ENCODE data around the gene FOXF2. TPM values are rescaled to one million over a fixed set of nuclear protein-coding genes. Genes with fewer than 3 reads are reported as not detected.
"Not testable (repeated sequence)": the region's sequence is repeated elsewhere in the genome, so short reads cannot be mapped to it uniquely, and the experiment has no call there.

FOXF2 gene
- polyA plus RNA-seq (2012; ENCODE audit: insufficient read depth, insufficient read length) = not detected

GRCh38 chr6:1389369-1390132 lies at the start of gene FOXF2:
FOXF2 (plus strand) TSS chr6:1389576; CDS start chr6:1389948, 372 bp downstream.
- DNase-seq (ENCODE audit: low read depth, low spot score) = no peak
- H3K4me3 ChIP-seq (ENCODE audit: low read length) = no peak within 1 kb of the TSS

GRCh38 chr6:1346101-1346500 lies 43.3 kb upstream of the FOXF2 start:
- H3K4me3 ChIP-seq (ENCODE audit: low read length) = no peak overlapping the region
- no peak for DNase-seq (ENCODE audit: low read depth, low spot score)

- no peak for DNase-seq (ENCODE audit: low read depth, low spot score)
- no peak overlapping the region for H3K4me3 ChIP-seq (ENCODE audit: low read length)
These were observed 42.8 kb upstream of the FOXF2 start for GRCh38 chr6:1346558-1347091.

GRCh38 chr6:1347161-1347560 lies 42.2 kb upstream of the FOXF2 start:
- H3K4me3 ChIP-seq (ENCODE audit: low read length) = no peak overlapping the region
- peak; percentile 37 for DNase-seq (ENCODE audit: low read depth, low spot score)

GRCh38 chr6:1348675-1349074 lies 40.7 kb upstream of the FOXF2 start:
- DNase-seq (ENCODE audit: low read depth, low spot score) = no peak
- no peak overlapping the region for H3K4me3 ChIP-seq (ENCODE audit: low read length)

GRCh38 chr6:1349655-1350054 lies 39.7 kb upstream of the FOXF2 start:
- no peak overlapping the region for H3K4me3 ChIP-seq (ENCODE audit: low read length)
- no peak for DNase-seq (ENCODE audit: low read depth, low spot score)

- no peak for DNase-seq (ENCODE audit: low read depth, low spot score)
- H3K4me3 ChIP-seq (ENCODE audit: low read length) = no peak overlapping the region
These were observed 37.9 kb upstream of the FOXF2 start for GRCh38 chr6:1351381-1352008.

- H3K4me3 ChIP-seq (ENCODE audit: low read length); DNase-seq (ENCODE audit: low read depth, low spot score): not testable (repeated sequence)
These were observed 34.3 kb upstream of the FOXF2 start for GRCh38 chr6:1355068-1355467.

GRCh38 chr6:1361717-1362116 lies 27.7 kb upstream of the FOXF2 start:
- DNase-seq (ENCODE audit: low read depth, low spot score); H3K4me3 ChIP-seq (ENCODE audit: low read length): not testable (repeated sequence)

GRCh38 chr6:1362643-1363042 lies 26.7 kb upstream of the FOXF2 start:
- DNase-seq (ENCODE audit: low read depth, low spot score) = no peak
- no peak overlapping the region for H3K4me3 ChIP-seq (ENCODE audit: low read length)

- DNase-seq (ENCODE audit: low read depth, low spot score) = no peak
These were observed 26.1 kb upstream of the FOXF2 start for GRCh38 chr6:1363298-1363697.

GRCh38 chr6:1363729-1364572 lies 25.4 kb upstream of the FOXF2 start:
- DNase-seq (ENCODE audit: low read depth, low spot score) = no peak

More at GRCh38 chr6:1363298-1363697, 26.1 kb upstream of the FOXF2 start:
- no peak overlapping the region for H3K4me3 ChIP-seq (ENCODE audit: low read length)

GRCh38 chr6:1364791-1365190 lies 24.6 kb upstream of the FOXF2 start:
- H3K4me3 ChIP-seq (ENCODE audit: low read length) = no peak overlapping the region
- DNase-seq (ENCODE audit: low read depth, low spot score) = no peak

More at GRCh38 chr6:1363729-1364572, 25.4 kb upstream of the FOXF2 start:
- no peak overlapping the region for H3K4me3 ChIP-seq (ENCODE audit: low read length)

- no peak for DNase-seq (ENCODE audit: low read depth, low spot score)
- H3K4me3 ChIP-seq (ENCODE audit: low read length) = no peak overlapping the region
These were observed 23.7 kb upstream of the FOXF2 start for GRCh38 chr6:1365686-1366085.

- H3K4me3 ChIP-seq (ENCODE audit: low read length) = no peak overlapping the region
- no peak for DNase-seq (ENCODE audit: low read depth, low spot score)
These were observed 21.6 kb upstream of the FOXF2 start for GRCh38 chr6:1367771-1368170.

- no peak for DNase-seq (ENCODE audit: low read depth, low spot score)
- H3K4me3 ChIP-seq (ENCODE audit: low read length) = no peak overlapping the region
These were observed 20.4 kb upstream of the FOXF2 start for GRCh38 chr6:1368940-1369339.

- H3K4me3 ChIP-seq (ENCODE audit: low read length); DNase-seq (ENCODE audit: low read depth, low spot score): not testable (repeated sequence)
These were observed 19.7 kb upstream of the FOXF2 start for GRCh38 chr6:1369695-1370094.

- no peak overlapping the region for H3K4me3 ChIP-seq (ENCODE audit: low read length)
- no peak for DNase-seq (ENCODE audit: low read depth, low spot score)
These were observed 17.4 kb upstream of the FOXF2 start for GRCh38 chr6:1371933-1372332.

GRCh38 chr6:1372690-1373089 lies 16.7 kb upstream of the FOXF2 start:
- no peak for DNase-seq (ENCODE audit: low read depth, low spot score)
- no peak overlapping the region for H3K4me3 ChIP-seq (ENCODE audit: low read length)
